Activated CD8-positive, alpha-beta memory T cell treated with anti-CD3 and anti-CD28 coated beads, Interleukin-2, amount 50 U/mL, for 1 hour (primary cell): ENCODE measurements around the gene MBOAT7.

Experiments
- DNase-seq: peaks from one replicate; pipeline ENCODE4 v3.0.0-alpha.2; 2020; ENCODE audit errors: extremely low read depth

The MBOAT7 gene

GRCh38 chr19:54162884-54163283 is 26.5 kb downstream of the MBOAT7 start:
- no peak for DNase-seq

- DNase-seq = peak; percentile 59
Observed at GRCh38 chr19:54162241-54162805, 27.1 kb downstream of the MBOAT7 start.

- no peak for DNase-seq
Observed at GRCh38 chr19:54160854-54161253, 28.5 kb downstream of the MBOAT7 start.

GRCh38 chr19:54160182-54160811 is 29.1 kb downstream of the MBOAT7 start:
- DNase-seq = no peak

GRCh38 chr19:54159352-54160181 is 29.8 kb downstream of the MBOAT7 start, which contains the start of gene LENG1:
TSS of gene LENG1 (minus strand) at chr19:54159721. CDS start at chr19:54159695, 26 bp downstream.
- peak; percentile 100 for DNase-seq

- no peak for DNase-seq
Observed at GRCh38 chr19:54158812-54159351, 30.5 kb downstream of the MBOAT7 start.

GRCh38 chr19:54156953-54157352 is 32.4 kb downstream of the MBOAT7 start:
- no peak for DNase-seq

- no peak for DNase-seq
Observed at GRCh38 chr19:54156490-54156889, 32.9 kb downstream of the MBOAT7 start.

GRCh38 chr19:54155694-54156093 is 33.7 kb downstream of the MBOAT7 start:
- DNase-seq = no peak

- no peak for DNase-seq
Observed at GRCh38 chr19:54154603-54155345, 34.6 kb downstream of the MBOAT7 start.

GRCh38 chr19:54153731-54154326 is 35.6 kb downstream of the MBOAT7 start:
- no peak for DNase-seq

- DNase-seq = no peak
Observed at GRCh38 chr19:54152878-54153524, 36.4 kb downstream of the MBOAT7 start.

- no peak for DNase-seq
Observed at GRCh38 chr19:54152267-54152666, 37.1 kb downstream of the MBOAT7 start.

GRCh38 chr19:54151362-54152035 is 37.9 kb downstream of the MBOAT7 start:
- DNase-seq = no peak

GRCh38 chr19:54149021-54149812 is 40.2 kb downstream of the MBOAT7 start:
- no peak for DNase-seq

GRCh38 chr19:54148158-54148557 is 41.2 kb downstream of the MBOAT7 start:
- no peak for DNase-seq

- no peak for DNase-seq
Observed at GRCh38 chr19:54147676-54148075, 41.7 kb downstream of the MBOAT7 start.

GRCh38 chr19:54145541-54146158 is 43.7 kb downstream of the MBOAT7 start:
- DNase-seq = no peak

- no peak for DNase-seq
Observed at GRCh38 chr19:54142166-54142780, 47.1 kb downstream of the MBOAT7 start.
